ENCODE measurements around the gene AQP6.
A peak's percentile ranks its signal among the peaks of the same experiment; 100 is the strongest.
"Not testable (repeated sequence)": the region's sequence is repeated elsewhere in the genome, so short reads cannot be mapped to it uniquely, and the experiment has no call there.

Gene AQP6

DNA sequence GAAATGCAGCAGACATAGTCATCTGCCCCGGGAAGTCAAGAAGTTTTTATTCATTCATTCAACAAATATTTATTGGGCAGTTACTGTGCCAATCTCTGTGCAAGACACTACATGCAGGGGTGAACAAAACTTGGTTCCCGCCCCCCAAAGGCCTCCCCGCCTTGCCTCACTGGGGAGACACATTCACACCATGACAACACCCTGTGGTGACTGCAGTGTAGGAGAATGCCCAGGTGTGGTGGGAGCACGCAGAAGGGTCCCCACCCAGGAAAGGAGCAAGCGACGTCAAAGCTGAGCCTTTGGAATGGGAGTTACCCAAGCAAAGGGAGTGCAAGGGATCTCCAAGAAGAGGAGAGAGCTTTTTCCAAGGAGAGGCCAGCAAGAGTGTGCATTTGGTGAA lies 1.6 kb upstream of the AQP6 start:
- DNase-seq, result no peak

DNA sequence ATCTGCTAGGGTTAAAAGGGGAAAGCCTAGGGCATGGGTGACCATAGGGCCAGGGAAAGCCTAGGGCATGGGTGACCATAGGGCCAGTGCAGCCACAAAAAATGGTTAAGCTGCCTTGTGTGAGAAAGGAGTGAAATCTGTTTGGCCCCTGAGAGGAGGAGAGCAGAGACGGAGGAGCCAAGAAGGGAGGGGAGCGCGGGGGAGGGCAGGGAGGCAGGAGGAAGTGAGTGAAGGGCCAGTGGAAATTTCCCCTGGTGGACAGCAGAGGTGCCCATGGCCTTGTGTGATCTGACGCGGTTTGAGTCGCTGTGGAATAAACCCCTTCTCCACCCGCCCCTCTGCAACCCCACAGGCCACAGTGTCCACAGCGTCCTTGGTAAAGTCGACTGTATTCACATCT lies 618 bp upstream of the AQP6 start:
- no peak for DNase-seq

DNA sequence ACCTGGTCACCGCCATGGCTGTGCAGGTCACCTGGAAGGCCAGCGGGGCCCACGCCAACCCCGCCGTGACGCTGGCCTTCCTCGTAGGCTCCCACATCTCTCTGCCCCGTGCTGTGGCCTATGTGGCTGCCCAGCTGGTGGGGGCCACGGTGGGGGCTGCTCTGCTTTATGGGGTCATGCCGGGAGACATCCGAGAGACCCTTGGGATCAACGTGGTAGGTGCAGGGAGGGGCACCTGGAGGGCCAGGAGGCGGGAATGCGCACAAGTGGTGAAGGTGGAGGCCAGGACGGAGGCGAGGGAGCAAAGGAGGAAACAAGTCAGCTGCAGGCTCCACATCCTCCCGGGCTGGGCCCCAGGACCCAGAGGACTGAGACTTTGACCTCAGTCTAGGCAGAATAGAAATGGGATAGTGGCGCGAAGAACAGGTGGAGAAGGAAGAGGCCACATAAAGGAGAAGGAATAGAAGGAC lies 649 bp downstream of the AQP6 start:
- DNase-seq, result no peak

DNA sequence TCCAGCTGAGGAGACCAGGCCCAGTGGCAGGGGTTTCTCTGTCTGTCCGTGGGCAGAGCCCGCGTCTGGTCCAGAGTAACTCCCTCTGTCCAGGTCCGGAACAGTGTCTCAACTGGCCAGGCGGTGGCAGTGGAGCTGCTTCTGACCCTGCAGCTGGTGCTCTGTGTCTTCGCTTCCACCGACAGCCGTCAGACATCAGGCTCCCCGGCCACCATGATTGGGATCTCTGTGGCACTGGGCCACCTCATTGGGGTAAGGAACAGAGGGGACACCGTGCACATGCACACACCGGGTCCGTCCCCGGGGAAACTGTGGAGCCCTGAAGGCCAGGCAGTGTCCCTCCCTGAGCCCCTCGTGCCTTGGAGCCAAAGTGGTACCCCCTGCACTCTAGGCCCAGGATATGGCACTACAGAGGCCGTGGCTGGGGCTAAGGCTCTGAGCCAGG lies 1.5 kb downstream of the AQP6 start:
- peak; percentile 51 for DNase-seq

DNA sequence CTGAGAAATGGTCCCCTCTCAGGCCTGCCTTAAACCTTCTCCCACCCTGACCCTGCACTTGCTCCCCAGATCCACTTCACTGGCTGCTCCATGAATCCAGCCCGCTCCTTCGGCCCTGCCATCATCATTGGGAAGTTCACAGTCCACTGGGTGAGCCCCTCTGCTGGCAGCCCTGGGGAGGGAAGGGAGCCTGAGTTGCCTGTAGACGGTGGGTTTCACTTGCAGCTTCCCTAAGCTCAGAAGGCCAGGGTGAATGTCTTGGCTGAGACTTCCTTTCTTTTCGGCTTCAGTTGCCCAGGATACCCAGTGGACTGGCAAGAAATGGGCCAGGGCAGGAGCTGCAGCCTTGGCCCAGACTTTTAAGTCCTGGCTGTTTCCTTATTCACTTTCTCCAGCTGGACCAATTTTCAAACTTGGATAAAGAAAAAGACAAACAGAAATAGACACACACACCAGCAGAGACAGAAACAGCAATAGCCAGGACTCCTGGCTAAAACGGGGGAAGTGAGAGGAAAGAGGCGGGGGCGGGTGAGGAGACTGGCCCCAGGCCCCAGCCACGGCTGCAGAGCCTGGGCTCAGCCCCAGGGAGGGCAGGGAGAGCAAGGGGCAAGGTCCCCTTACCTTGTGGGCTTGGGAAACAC lies 2.0 kb downstream of the AQP6 start:
- DNase-seq, result no peak

DNA sequence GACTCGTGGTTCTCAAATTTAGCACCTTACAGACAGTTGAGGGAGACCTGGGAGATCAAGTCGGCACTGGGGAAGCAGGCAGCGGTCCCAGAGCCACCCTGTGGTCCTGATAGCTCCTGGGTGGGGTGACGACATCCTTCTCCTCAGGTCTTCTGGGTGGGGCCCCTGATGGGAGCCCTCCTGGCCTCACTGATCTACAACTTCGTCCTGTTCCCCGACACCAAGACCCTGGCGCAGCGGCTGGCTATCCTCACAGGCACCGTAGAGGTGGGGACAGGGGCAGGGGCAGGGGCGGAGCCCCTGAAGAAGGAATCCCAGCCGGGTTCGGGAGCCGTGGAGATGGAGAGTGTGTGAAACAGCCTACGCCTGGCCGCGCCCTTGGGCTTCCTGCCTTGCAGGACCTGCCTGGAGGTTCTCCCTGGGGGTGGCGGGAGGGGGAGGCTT lies 2.6 kb downstream of the AQP6 start:
- no peak for DNase-seq

DNA sequence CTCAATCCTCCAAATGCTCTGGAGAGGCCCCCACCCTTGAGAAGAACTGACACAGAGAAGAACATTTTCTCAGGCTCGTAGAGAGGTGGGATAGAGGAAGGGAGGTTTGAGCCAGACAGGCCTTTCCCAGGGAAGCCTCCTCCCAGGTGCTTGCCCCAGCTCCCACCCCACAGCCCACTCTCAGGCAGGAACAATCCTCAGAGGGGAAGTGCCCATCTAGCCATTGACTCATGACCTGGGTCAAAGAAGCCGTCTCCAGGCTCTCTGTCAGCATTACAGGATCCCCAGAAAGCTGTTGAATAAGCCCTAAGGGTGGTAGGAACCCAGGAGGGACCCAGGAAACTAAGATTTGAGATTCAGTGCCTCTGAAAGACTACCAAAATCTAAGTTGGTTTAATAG lies 3.8 kb downstream of the AQP6 start:
- DNase-seq, result no peak

DNA sequence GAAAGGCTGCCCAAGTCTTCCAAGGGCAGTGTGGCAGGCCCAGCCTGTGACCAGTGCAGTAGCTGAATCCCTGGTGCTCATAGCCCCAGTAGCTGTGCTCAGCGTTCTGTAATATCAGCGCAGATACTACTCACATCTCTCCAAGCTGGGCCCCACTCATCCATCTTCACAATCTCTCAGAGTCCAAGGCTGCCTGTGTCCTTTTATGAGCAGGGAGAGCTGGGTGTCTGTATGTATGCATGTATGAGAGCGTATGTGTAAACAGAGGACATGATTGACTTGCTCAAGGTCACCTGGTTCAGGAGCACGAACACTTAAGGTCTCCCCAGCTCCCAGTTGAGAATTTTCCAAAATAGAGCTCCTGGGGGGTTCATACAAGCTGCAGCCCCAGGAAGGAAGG lies 5.4 kb downstream of the AQP6 start:
- no peak for DNase-seq

DNA sequence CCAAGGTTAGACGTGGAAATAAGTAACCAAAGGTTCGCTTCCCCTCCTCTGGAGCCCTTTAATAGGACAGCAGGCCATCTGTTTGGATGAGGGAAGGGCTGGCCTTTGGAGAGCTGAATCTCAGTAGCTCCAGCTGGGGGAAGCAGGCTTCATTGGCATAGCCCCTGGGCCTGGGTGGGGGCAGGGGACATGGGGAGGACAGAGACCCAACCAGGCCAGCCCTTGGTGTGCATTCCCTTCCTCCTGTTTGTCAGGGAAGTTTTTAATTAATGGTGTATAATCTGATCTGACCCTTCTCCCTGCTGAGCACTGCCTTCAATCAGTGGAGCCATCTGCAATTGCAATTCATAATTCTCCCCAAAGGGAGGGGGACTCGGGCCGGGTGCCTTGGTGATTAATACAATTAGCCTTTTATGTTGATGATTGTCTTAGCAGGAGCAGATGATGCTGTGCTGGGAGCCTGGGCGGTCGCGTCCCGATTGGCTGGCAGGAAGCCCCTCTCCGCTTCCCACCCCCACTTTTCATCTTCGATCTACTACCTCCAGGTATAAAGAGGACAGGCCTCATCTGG lies 6.4 kb downstream of the AQP6 start:
- no peak for DNase-seq

DNA sequence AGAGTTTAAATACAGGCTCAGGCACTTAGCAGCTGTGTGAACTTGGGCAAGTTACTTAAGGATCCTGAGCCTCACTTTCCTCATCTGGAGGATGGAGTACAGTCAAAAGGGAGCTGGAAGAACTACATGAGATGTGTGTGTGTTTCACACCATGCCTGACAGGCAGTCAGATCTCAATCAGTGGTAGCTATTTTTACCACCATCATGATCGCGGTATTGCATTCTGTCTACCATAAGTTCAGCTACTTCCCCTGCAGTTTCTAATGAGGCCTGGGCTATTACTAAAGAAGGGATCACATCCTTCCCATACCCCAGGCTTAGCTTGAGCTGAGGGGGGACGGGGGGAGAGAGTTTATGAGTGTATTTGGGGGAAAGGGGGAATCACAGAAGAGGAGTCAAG lies 7.0 kb downstream of the AQP6 start:
- no peak for DNase-seq

DNA sequence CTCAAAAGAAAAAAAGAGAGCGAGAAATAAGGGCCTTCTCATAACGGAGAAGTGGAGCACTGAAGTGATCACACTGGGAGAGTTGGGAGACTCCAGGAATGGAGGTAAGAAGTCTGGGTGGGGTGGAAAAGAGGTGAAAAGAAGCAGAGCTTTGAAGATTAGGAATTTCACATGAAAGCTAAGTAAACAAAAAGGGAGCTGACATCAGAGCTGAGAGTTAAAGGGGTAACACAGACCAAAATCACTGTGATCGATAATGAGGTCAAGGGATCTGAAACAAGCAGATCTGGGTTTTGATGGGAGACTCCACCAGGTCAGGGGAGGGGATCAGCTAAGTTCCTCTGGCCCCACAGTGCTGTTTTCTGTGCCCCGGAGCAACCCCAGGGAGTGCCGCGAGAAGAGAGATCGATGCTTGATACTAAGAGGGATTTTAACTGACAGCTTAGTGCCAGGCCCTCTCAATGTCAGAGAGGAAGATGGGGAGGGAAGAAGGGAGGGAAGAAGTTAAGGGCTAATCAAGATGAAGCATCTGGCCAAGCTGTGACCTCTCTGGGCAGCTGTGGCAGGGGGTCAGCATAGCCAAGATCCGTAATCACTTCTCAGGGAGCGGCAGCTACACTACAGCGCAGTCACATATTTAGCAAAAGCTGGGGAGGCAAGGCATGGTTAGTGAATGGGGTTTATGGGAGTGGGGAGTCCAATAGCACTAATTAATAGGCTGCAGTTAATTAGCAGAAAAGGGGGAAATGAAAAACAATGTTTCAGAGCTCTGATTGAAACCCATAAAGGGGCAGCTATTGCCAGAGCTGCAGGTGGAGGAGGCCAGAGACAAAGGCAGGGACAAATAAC lies 8.0 kb downstream of the AQP6 start:
- DNase-seq, result no peak

DNA sequence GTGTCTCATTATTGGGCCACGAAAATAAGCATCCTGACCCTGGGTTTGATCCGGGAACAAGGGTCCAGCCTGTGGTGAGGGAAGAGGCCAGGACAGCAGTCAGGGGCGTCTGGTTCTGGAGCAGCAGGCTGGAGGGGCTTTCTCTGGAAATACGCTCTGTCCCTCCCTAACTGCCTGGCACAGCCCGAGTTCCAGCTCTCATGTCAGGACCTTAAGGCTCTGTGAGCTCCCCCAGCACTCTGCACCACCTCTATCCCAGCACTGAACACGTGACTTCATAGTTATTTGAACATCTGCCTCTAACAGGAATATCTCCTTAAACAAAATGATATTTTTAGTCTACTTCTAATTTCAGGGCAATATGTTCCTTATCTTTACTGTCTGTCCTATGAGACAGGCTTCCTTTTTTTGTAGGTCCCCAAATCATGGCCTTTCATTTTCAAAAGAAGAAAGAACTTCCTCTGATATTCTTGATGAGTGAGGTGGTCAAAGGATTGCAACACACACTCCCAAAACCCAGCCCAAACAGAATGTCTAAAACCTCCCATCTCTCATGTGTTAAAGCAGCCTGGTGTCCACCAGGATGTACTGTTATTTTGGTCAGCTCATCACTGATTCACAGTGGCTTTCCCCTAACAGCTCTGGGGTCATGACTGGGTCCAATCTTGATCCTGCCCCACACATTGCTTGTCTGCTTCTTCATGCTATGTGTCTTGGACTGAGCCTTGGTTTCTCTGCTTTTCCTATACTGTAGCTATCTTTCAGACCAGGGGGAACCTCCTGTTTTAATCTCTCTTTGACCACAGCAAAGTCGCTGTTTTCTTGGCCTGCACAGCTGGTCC lies 9.7 kb downstream of the AQP6 start:
- DNase-seq, result no peak

DNA sequence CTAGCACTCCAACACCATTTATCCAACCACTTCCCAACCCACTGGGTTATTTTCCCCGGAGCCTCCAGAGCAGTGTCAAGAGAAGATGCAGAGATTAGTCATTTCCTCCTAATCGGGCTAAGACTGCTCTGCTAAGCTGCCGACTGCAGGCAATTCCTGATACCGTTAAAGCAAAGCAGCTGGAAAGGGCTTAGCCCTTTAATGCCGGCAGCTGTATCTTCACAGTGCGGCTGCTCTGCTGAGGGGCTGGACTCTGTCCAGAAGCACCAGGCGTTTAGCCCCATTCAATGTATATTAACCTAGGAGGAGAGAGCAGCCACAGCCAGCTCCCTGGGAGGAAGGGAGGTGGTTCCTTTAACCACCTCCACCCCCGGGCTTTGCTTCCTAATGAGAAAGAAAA lies 11.1 kb downstream of the AQP6 start:
- DNase-seq, result peak; percentile 88

DNA sequence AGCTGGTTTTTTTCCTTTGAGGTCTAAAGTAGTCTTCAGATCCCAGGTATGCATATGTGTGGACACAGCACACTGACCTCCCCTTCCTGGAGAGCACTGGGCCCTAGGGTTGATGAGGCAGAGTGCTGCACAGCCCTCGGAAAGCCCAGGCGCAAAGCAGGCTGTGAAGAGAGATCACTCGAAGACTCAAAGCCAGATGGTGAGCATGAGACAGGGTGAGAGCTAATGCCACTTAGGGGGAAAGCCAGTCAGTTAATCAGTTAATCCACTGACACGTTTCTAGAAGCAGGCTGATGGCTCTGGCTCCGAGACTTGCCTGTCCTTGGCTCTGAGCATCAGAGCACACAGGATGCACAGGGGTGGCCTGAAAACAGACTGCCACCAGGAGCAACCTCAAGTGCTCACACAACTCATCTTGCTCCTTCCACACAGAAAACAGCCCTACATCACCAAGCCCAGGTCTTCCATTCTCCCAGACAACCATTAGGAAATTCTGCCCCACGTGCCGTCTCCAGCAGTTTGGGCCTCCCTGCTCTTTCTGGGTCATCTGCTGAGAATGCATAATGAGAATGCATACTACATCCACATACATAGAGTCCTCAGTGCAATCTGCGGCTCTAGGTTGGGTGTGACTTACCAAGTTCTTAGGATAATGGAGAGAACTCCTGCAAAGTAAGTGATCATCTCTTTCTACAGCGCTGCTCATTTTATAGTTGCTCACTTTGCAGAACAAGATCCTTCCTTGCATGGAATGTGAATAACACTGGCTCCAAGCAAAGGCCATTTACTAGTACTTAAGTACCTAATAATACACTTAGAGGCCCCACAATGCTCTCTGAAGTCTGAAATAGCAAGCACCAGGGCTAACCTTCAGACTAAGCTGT lies 12.0 kb downstream of the AQP6 start:
- no peak for DNase-seq

DNA sequence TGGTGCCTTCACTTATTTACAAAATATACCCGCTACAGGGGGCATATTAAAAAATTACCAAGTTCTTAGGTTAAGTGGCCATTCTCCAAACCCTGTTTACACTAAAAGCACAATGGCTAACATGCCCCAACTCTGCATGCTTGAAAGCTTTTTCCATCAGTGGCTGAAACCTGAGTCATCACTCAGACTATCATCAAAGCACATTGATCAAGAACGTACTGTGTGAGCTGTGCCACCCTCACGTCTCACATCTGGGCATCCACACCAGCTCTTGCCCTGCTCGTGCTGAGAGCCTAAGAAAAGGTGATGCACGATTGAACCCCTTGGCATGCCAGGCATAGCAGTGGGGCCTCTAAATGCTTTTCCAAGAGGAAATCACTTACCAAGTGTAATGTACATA lies 13.2 kb downstream of the AQP6 start:
- no peak for DNase-seq

DNA sequence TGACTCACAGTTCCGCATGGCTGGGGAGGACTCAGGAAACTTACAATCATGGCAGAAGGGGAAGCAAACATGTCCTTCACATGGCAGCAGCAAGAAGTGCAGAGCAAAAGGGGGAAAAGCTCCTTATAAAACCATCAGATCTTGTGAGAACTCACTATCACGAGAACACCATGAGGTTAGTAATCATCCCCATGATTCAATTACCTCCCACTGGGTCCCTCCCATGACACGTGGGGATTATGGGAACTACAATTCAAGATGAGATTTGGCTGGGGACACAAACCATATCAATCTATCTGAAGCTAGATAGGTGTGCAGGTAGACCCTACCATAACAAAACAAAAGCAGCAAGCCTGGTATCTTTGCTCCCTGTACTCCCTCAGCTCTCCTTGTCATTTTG lies 13.7 kb downstream of the AQP6 start:
- not testable (repeated sequence) for DNase-seq

DNA sequence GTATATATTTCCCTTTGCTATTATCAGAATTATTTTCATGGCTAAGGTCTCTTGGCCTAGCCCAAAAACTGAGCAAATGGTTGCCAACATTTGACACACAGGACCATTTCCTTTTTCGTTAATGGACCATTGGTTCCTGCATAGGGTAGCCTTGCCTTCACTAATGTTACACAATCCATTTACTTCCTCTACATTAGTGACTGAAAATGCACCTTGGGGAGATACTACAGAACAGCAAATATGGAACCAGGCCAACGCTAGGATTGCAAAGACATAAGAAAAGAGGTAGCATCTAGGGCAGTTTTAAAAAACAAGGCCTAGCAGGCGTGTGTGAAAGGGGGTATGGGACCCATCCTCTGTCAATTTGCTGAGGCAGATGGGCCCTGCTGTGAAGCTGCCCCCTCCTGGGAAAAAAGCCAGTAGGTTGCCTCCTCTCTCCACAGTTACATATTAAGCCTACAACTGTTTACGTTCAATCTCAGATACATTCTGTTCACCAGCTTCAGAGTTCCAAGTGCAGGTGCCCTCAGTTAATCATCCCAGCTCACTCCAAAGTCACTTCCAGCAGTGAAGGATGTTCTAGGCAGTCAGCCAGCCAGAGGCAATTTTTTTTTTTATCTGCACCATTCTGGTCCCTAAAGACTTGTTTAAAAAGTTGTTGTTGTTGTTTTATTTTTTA lies 15.0 kb downstream of the AQP6 start:
- no peak for DNase-seq

DNA sequence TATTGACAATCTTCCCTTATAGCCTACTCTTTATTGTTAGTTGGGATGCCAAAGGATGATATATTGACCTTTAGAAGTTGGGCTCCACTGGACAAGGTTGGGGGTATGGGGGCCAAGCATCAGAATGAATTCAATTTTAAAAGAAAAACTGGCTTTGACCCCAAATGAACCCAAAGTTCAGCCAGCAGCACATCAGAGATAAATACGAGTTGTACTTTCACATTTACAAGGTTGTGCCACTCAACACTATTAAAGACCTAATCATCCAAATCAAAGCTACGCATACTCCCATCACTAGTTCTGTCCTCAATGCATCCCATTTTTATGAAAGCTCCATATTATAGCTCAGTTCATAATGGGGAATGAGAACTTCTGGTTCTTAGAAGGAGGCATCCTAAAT lies 16.7 kb downstream of the AQP6 start:
- not testable (repeated sequence) for DNase-seq

DNA sequence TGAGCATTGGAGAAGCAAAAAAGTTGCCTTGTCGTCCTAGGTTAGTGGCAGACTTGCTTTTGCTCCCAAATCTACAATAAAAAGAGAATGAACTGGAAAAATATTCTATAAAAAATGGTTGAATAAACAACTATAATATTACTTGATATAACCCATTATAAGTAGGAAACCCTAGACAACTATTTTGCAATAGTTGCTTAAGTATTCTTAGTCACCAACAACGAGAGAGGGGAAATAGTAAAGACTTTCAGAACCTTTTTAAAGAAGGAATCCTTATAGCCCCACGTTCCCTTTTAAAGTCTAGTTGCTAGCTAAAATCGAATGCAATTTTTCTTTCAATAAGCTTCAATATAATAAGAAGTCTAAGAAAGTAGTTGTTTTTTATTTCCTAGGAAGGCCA lies 17.5 kb downstream of the AQP6 start:
- no peak for DNase-seq

DNA sequence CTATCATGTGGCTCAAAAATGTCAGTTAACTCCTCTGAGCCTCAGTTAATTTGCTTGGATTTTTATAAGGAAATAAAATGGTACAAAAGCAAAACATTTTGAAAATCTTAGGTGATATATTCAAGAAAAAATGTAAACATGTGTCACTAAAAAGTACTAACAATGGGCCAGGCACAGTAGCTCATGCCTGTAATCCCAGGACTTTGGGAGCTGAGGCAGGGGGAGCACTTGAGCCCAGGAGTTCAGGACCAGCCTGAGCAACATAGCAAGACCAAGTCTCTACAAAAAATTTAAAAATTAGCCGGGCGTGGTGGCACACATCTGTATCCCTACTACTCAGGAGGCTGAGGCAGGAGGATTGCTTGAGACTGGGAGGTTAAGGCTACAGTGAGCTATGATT lies 25.7 kb downstream of the AQP6 start:
- DNase-seq, result no peak

DNA sequence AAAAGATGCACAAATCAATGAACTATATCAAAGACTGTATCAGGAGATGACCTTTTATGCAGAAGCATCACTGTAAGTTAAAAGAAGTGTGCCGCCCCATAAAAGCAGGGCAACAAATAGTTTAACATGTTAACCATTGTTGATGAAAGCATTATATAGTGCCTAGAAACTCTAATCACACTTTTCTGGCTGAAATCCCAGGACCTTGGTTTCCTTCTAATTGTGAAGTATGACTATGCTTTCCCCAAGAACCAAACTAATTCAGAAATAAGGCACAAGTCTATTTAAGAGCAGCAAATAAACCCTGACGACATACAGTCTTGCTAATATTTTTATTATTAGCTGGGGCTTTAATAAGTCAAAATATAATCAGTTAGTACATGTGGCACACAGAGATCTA lies 30.8 kb downstream of the AQP6 start:
- DNase-seq, result no peak

Measured in fibroblast of skin of scalp (primary cell).